ENCODE results near the gene CACNA1C.

The CACNA1C gene

DNA sequence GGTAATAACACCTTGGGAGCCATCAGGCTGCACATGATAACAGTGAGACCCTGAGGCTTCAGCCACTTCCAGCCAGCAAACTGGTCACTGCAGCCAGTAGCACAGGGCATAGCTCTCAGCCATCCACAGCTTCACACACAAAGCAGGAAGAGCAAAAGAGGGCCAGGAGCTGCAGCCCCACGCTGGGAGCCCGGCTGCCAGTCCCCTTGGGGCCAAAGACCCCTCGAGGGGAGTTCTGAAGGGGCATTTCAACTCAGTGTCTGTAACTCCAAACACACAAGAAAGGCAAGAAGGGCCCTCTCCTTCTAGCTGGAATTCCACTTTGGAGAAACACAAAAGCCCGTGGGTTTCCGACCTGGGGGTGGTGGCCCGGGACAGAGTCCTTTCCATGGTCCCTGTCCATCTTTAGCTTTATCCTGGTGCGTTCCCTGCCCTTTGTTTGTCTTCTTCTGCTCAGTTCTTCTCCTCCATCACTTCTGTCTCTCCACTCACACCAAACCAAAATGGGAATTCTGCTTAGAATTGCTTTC lies 590.2 kb downstream of the CACNA1C start:
- DNase-seq (ENCODE audit: low spot score in 2 of 2) (no peak), ATAC-seq (replicated peaks; ENCODE audit: extremely low read depth, poor library complexity, severe bottlenecking) (no peak)
- Mint-ChIP-seq H3K27ac (ENCODE audit: low read depth) (no peak overlapping the region), H3K4me1 (peaks cover 18% of the 10 kb centered on the region), H3K36me3 (ENCODE audit: insufficient read depth) (no peaks in the 10 kb centered on the region), H3K9me3 (no peaks in the 10 kb centered on the region), H3K4me3 (no peak overlapping the region), H3K27me3 (peaks cover 86% of the 10 kb centered on the region)

DNA sequence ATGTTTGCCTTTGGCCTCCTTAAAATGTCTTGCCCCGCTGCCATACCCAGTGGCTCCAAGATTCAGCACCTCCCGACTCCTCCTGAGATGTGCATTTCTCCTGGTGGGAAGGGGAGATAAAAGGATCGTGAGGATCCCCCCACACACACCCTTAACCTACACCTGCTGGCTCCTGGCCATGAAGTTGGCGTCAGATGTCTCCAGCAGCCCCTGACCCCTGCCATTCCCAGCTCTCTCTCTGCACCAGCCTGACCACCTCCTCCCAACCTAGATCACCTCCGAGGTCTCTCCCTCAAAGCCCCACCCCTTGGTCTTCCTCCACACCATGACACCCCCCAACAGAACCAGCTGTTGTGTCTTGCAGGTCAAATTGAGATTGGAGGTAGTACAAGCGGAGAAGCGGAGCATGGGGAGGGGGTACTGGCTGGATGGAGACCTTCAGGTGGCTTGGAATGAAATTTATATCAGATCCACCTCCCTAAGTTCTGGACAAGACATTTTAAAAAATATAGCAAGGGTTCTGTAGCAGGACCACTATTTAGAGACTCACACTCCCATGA lies 590.9 kb downstream of the CACNA1C start:
- ATAC-seq (replicated peaks; ENCODE audit: extremely low read depth, poor library complexity, severe bottlenecking) (no peak), DNase-seq (ENCODE audit: low spot score in 2 of 2) (no peak)
- Mint-ChIP-seq H3K36me3 (ENCODE audit: insufficient read depth) (no peaks in the 10 kb centered on the region), H3K27me3 (peaks cover 86% of the 10 kb centered on the region), H3K4me3 (no peak overlapping the region), H3K27ac (ENCODE audit: low read depth) (no peak overlapping the region), H3K9me3 (no peaks in the 10 kb centered on the region), H3K4me1 (peaks cover 18% of the 10 kb centered on the region)

DNA sequence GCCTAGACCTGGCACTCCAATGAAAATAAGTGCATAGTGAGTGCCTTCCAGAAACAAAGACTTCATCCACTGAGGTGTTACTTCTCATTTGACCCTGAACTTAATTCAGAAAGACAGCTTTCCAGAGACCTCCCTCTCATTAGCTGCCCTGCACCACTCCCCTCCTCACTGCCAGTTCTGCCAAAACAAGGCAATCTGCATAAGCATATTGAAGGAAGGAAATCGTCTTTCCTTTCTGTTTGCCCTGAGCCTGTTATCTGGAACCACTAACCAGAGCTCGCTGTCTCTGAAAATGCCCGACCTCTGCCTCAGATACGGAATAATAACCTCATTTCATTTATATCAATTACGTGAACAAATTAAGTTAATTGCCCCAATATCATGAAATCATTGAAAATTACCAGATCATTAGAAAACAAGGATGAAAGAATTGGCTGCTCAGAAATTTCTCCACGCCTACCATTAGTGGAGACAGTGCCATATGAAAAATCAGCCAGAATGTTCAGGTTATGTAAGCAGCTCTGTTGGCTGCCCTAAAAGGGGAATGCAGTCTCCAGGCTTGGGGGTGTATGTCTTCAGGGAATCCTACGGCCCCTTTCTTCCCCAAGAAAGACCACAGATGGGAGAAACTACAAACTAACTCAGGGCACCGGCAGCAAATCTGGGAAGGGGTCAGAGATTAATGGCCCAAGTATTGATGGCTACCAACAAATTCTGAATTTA lies 592.1 kb downstream of the CACNA1C start:
- ATAC-seq (replicated peaks; ENCODE audit: extremely low read depth, poor library complexity, severe bottlenecking) (no peak), DNase-seq (ENCODE audit: low spot score in 2 of 2) (no peak)
- Mint-ChIP-seq H3K36me3 (ENCODE audit: insufficient read depth) (no peaks in the 10 kb centered on the region), H3K4me1 (peaks cover 18% of the 10 kb centered on the region), H3K27me3 (peaks cover 86% of the 10 kb centered on the region), H3K4me3 (no peak overlapping the region), H3K27ac (ENCODE audit: low read depth) (no peak overlapping the region), H3K9me3 (no peaks in the 10 kb centered on the region)

DNA sequence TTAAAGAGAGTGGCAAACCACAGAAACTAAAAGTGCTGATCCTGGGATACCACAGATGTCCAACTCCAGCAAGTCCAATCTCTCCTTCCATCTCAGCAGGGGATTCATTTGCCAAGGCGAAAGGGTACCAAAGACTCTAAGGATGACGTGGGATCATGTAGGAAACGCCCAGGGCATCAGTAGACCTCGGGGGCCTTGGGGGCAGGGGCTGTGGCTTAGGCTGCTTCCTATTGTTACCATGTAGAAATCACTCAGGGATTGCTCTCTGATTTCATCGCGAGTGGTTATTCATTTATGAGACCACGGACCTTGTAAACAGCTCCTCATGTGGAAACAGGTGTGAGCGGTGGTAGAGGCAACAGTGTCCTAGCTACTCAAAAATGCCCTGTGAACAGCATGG lies 592.7 kb downstream of the CACNA1C start:
- H3K27ac Mint-ChIP-seq (ENCODE audit: low read depth) = no peak overlapping the region
- H3K9me3 Mint-ChIP-seq = no peaks in the 10 kb centered on the region
- peaks cover 86% of the 10 kb centered on the region for H3K27me3 Mint-ChIP-seq
- DNase-seq (ENCODE audit: low spot score in 2 of 2) (no peak), ATAC-seq (replicated peaks; ENCODE audit: extremely low read depth, poor library complexity, severe bottlenecking) (no peak)
- no peaks in the 10 kb centered on the region for H3K36me3 Mint-ChIP-seq (ENCODE audit: insufficient read depth)
- peaks cover 18% of the 10 kb centered on the region for H3K4me1 Mint-ChIP-seq
- no peak overlapping the region for H3K4me3 Mint-ChIP-seq

DNA sequence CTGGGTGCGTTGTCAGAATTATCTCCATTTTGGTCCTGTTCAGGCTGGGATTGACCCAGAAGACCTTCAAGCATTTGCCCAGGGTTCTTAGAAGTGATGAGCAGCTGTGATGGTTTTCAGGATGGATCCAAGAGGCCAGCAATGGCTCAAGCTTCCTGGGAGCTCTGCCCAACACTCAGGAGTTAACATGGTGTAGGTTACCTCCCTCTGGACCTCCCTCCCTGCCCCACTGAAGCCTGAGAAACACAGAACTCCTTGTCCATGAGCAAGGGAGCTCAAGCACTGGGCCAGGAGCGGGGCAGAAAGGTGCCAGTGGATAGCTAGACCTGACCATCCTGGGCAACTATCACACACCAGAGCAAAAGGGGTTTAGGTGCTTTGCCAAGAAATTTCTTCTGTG lies 593.6 kb downstream of the CACNA1C start:
- Mint-ChIP-seq H3K27ac (ENCODE audit: low read depth) (no peak overlapping the region), H3K4me1 (peaks cover 18% of the 10 kb centered on the region), H3K9me3 (no peaks in the 10 kb centered on the region), H3K36me3 (ENCODE audit: insufficient read depth) (no peaks in the 10 kb centered on the region), H3K4me3 (no peak overlapping the region), H3K27me3 (peaks cover 89% of the 10 kb centered on the region)
- ATAC-seq (replicated peaks; ENCODE audit: extremely low read depth, poor library complexity, severe bottlenecking) (no peak), DNase-seq (ENCODE audit: low spot score in 2 of 2) (no peak)

DNA sequence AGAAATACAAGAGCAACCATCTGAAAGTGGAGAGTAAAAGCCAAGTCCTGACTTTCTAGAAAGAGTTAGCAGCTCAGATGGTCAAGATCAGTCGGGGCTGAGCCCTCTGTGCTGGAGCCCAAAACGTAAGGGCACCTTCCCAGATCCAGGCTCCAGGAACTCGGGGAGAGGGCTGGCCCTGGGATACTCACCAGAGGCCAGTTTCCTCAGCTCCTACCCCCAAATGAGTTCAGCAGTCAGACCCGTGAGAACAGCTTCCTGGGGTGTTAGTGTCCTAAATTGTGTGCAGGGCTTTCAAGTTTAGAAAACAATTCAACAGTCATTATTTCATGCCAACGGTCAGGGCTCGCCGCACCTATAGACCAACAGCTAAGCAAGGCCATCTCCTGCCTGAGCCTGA lies 594.4 kb downstream of the CACNA1C start:
- DNase-seq (ENCODE audit: low spot score in 2 of 2) = no peak
- peaks cover 91% of the 10 kb centered on the region for H3K27me3 Mint-ChIP-seq
- H3K36me3 Mint-ChIP-seq (ENCODE audit: insufficient read depth) = no peaks in the 10 kb centered on the region
- H3K27ac Mint-ChIP-seq (ENCODE audit: low read depth) = no peak overlapping the region
- no peaks in the 10 kb centered on the region for H3K9me3 Mint-ChIP-seq
- peaks cover 11% of the 10 kb centered on the region for H3K4me1 Mint-ChIP-seq
- no peak overlapping the region for H3K4me3 Mint-ChIP-seq
- ATAC-seq (replicated peaks; ENCODE audit: extremely low read depth, poor library complexity, severe bottlenecking) = no peak

DNA sequence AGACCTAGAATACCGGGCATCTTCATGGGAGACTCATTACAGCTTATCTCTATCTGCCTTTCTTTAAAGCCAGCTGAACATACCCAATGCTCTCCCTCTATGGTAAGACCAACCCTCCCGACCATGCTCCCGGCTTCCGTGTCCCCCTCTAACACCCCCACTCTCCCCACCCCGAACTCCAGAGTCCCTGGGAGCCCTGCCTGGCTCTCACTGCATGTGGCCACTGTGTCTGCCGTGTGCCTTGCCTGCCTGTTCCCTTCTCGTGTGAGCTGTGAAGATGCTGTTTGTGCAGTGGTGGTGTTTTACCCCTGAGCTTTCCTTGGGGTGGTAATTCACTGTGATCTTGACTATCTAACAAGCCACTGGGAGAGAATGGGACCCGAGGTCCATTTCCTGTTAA lies 595.6 kb downstream of the CACNA1C start:
- Mint-ChIP-seq H3K4me3 (no peak overlapping the region), H3K4me1 (peaks cover 1% of the 10 kb centered on the region)

DNA sequence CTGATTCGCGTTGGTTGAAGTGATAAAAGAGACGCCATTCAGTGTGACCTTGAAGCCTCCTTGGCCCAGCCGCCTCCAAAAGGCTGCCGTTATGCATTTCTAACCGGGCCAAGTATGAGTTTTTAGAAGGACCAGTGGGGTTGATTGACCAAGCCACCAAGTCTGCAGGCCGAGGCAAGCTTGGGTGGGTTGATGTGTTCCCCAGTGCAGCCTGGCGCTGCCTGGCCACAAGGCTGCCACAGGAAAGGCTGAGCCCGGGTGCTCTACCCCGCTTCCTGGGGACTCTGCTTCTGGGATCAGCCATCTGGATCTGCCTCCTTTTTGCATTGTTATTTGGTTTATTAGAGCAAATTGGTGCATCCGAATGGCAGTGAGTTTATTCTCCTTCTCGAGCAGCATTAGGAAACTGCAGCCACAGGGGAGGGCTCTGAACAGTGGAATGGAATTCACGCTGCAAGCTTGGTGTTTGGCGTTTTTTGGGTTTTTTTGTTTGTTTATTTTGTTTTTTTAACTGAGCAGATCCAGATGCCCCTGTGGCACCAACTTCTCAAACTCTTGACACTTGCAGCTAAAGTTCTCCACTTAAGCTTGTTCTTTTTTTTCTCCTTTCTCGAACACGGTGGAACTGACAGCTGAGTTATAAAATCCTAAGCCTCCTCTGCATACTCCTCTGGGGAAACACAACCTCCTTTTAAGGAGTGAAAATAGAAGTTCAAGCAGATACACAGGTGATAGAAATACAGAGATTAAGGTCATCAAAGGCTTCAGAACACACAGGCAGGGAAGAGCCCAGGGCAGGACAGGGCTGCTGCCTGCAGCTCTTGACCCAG lies 596.6 kb downstream of the CACNA1C start:
- peaks cover 70% of the 10 kb centered on the region for H3K27me3 Mint-ChIP-seq
- DNase-seq (ENCODE audit: low spot score in 2 of 2) = no peak
- H3K4me3 Mint-ChIP-seq = no peak overlapping the region
- H3K9me3 Mint-ChIP-seq = no peaks in the 10 kb centered on the region
- H3K36me3 Mint-ChIP-seq (ENCODE audit: insufficient read depth) = no peaks in the 10 kb centered on the region
- H3K4me1 Mint-ChIP-seq = no peaks in the 10 kb centered on the region
- ATAC-seq (replicated peaks; ENCODE audit: extremely low read depth, poor library complexity, severe bottlenecking) = no peak
- no peak overlapping the region for H3K27ac Mint-ChIP-seq (ENCODE audit: low read depth)

More for the DNA sequence above, 595.6 kb downstream of the CACNA1C start:
- DNase-seq (ENCODE audit: low spot score in 2 of 2) (no peak), ATAC-seq (replicated peaks; ENCODE audit: extremely low read depth, poor library complexity, severe bottlenecking) (no peak)
- Mint-ChIP-seq H3K9me3 (no peaks in the 10 kb centered on the region), H3K27me3 (peaks cover 79% of the 10 kb centered on the region), H3K27ac (ENCODE audit: low read depth) (no peak overlapping the region), H3K36me3 (ENCODE audit: insufficient read depth) (no peaks in the 10 kb centered on the region)

DNA sequence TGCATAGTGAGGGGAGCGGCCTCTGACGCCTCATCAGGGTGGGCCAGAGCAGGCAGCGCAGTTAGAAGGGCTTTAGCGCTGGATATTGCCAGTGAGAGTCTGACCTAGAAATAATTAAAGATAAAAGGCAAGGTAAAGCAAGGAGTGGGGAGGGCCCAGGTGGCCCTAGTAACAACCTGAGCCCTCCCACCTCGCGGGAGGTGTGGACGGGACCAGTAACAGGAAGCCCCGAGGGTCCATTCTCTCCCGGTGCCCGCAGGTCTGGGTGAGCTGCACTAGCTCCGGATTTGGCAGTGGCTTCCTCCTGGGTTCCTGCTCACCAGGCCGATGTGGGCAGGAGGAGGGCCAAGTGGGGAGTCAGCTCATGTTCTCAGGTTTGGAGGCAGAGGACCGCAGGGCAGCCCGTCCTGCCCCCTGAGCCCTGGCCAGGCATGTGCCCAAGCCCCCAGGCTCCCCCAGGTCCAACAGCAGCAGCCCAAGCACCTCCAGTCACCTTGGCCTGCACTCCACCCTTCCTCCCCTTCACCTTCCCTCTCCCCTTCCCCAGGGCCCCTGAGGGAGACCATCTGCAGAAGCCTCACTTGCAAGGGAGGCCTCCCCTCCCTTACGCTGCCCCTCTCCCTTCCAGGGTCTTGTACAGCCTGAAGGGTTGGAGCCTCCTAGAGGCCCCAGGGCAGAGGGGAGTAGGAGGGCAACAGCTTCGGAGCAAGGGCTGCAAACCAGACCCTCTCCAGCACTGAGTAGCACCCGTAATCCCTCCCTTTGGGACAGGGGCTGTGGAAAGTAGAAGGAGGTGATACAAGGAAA lies 597.7 kb downstream of the CACNA1C start:
- Mint-ChIP-seq H3K4me1 (no peaks in the 10 kb centered on the region), H3K9me3 (no peaks in the 10 kb centered on the region), H3K36me3 (ENCODE audit: insufficient read depth) (no peaks in the 10 kb centered on the region), H3K27ac (ENCODE audit: low read depth) (no peak overlapping the region), H3K4me3 (no peak overlapping the region), H3K27me3 (peaks cover 59% of the 10 kb centered on the region)
- DNase-seq (ENCODE audit: low spot score in 2 of 2) (no peak), ATAC-seq (replicated peaks; ENCODE audit: extremely low read depth, poor library complexity, severe bottlenecking) (no peak)

DNA sequence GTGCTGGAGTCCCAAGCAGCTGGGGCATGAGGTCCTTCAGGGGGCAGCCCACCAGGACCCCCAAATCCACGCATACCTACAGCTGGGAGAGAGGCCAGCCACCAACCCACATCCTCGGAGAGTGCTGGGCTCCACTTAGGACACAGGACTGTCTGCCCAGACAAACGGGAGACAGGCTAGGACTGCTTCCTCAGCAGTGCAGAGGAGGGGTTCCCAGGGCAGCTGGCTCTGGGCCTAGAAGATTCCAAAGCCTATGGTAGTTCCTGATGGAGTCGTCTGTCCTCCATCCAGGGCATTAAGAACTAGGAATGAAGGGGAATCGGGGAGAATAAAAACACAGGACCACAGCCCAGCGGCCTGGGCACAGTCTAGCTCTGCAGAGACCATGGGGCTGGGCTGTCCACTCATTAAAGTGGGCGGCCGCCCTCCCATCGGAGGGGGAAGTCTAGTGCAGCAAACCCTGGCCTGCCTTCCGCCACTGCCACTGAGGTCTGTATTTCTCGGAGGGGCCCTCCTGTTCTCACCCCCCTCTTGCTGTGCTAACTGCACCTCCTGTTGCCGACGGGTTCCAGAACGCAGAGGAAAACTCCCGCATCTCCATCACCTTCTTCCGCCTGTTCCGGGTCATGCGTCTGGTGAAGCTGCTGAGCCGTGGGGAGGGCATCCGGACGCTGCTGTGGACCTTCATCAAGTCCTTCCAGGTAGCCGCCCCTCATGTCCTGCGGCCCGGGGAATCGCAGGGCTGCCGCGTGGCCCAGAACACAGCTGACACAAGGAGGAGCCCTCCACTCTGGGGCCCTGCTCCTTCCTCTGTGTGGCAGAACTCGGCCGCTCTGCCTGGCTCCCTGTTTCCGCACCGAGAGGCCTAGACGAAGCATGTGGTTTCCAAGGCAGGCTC lies 598.5 kb downstream of the CACNA1C start:
- H3K4me3 Mint-ChIP-seq = no peak overlapping the region
- H3K27me3 Mint-ChIP-seq = peaks cover 51% of the 10 kb centered on the region
- H3K36me3 Mint-ChIP-seq (ENCODE audit: insufficient read depth) = no peaks in the 10 kb centered on the region
- no peak overlapping the region for H3K27ac Mint-ChIP-seq (ENCODE audit: low read depth)
- DNase-seq (ENCODE audit: low spot score in 2 of 2) (no peak), ATAC-seq (replicated peaks; ENCODE audit: extremely low read depth, poor library complexity, severe bottlenecking) (no peak)
- H3K4me1 Mint-ChIP-seq = no peaks in the 10 kb centered on the region
- no peaks in the 10 kb centered on the region for H3K9me3 Mint-ChIP-seq

DNA sequence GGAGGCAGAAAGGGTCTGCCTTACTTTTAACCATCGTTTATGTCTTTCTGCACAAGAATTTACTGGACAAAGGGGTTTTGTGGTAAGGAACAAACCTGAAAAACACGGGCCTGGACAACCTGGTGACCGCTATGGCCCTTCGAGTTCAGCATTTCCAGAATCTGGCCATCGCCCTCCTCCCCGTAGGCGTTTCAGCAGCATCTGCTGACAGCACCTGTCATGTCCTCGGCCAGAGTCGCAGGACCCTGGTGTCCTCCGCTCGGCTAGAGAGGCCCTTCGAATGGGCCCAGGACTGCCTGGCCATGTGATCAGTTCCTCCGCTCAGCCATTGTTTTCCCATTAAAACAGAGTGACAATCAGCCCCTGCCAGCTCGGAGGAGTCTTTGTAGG lies 599.2 kb downstream of the CACNA1C start:
- no peak overlapping the region for H3K4me3 Mint-ChIP-seq
- H3K4me1 Mint-ChIP-seq = no peaks in the 10 kb centered on the region
- DNase-seq (ENCODE audit: low spot score in 2 of 2) (no peak), ATAC-seq (replicated peaks; ENCODE audit: extremely low read depth, poor library complexity, severe bottlenecking) (no peak)
- no peaks in the 10 kb centered on the region for H3K36me3 Mint-ChIP-seq (ENCODE audit: insufficient read depth)
- no peak overlapping the region for H3K27ac Mint-ChIP-seq (ENCODE audit: low read depth)
- H3K27me3 Mint-ChIP-seq = peaks cover 44% of the 10 kb centered on the region
- no peaks in the 10 kb centered on the region for H3K9me3 Mint-ChIP-seq
